ENCODE measurements around the gene AKAP8L. TPM values are rescaled to one million over a fixed set of nuclear protein-coding genes. Genes with fewer than 3 reads are reported as not detected.

AKAP8L gene
- total RNA-seq, 1 experiment from 2014 or later: 123 TPM

GRCh38 chr19:15331419-15332310, 87.1 kb downstream of the AKAP8L start:
- Histone ChIP-seq H4K20me1 (ENCODE audit: control insufficient read depth, insufficient read depth, insufficient read length) (no peaks in the 10 kb centered on the region), H3K4me1 (ENCODE audit: insufficient read depth, low read length) (no peaks in the 10 kb centered on the region; the same call in 1 of the 2 replicates), H3T11ph (ENCODE audit: low read length) (no peak overlapping the region), H3K23ac (ENCODE audit: insufficient read length, low read depth, low read length) (no peak overlapping the region), H3K14ac (ENCODE audit: insufficient read depth, low read length) (peak overlapping the region; percentile 96), H3K79me2 (ENCODE audit: insufficient read depth, low read length) (peaks cover 43% of the 10 kb centered on the region), H2BK20ac (ENCODE audit: low read depth, low read length, poor library complexity, severe bottlenecking) (no peak overlapping the region), H3K9me3 (ENCODE audit: control insufficient read depth, low read depth, low read length) (no peaks in the 10 kb centered on the region), H2AK5ac (ENCODE audit: insufficient read length, low read length) (no peak overlapping the region), H3K27me3 (ENCODE audit: insufficient read depth, low read length) (no peaks in the 10 kb centered on the region), H4K5ac (ENCODE audit: insufficient read length, low read depth, low read length) (no peak overlapping the region), H2BK5ac (ENCODE audit: insufficient read length, low read length) (no peak overlapping the region), H3K23me2 (ENCODE audit: insufficient read length, low read depth, low read length, poor library complexity, severe bottlenecking) (peaks cover 9% of the 10 kb centered on the region), H3K56ac (ENCODE audit: insufficient read length, low read depth, low read length) (no peak overlapping the region), H3K4ac (ENCODE audit: low read depth, low read length) (no peak overlapping the region), H3K9ac (ENCODE audit: extremely low read depth, insufficient read length, low read length) (peak overlapping the region; percentile 92), H2BK120ac (ENCODE audit: low read depth, low read length, poor library complexity, severe bottlenecking) (no peak overlapping the region), H2BK12ac (ENCODE audit: insufficient read length, low read depth, low read length) (no peak overlapping the region), H3K4me2 (ENCODE audit: insufficient read depth, insufficient read length, low read length) (peak overlapping the region; percentile 88), H3K27ac (ENCODE audit: insufficient read length, low read depth, low read length) (peak overlapping the region; percentile 3), H3K18ac (ENCODE audit: insufficient read length, low read depth, low read length) (peak overlapping the region; percentile 93), H3K79me1 (ENCODE audit: insufficient read depth, low read depth, low read length, poor library complexity, severe bottlenecking) (no peaks in the 10 kb centered on the region), H2BK15ac (ENCODE audit: low read depth, low read length) (no peak overlapping the region), H4K8ac (replicated peaks; ENCODE audit: insufficient read length, low read depth, low read length) (no peak overlapping the region), H4K91ac (ENCODE audit: insufficient read length, low read depth, low read length) (no peak overlapping the region), H2AFZ (ENCODE audit: low read length) (no peak overlapping the region)
- H3K27ac Mint-ChIP-seq: peak overlapping the region; percentile 95 to 98 (median 97)
- peaks cover 6 to 21% (median 13%) of the 10 kb centered on the region in 3 experiments; a peak in 6 of 7 replicates for H3K36me3 Mint-ChIP-seq (ENCODE audit: insufficient read depth in 1 of 3, low read depth in 3 of 3)
- H3K9me3 Mint-ChIP-seq: no peaks in the 10 kb centered on the region; a peak in 1 of 5 replicates
- no peaks in the 10 kb centered on the region for H3K27me3 Mint-ChIP-seq (ENCODE audit: low read depth)
- DNase-seq: peak; percentile 39
- TF ChIP-seq CTCF (conservative IDR thresholded peaks at IDR 0.05): no peak
- peaks cover 30 to 37% of the 10 kb centered on the region in 2 experiments for H3K4me1 Mint-ChIP-seq
- WGBS (ENCODE audit: extremely low coverage, insufficient read length, low lambda C conversion rate): no CpG with 5 or more reads among the region's 122 CpGs
- peak overlapping the region; percentile 96 to 99 for H3K4me3 Mint-ChIP-seq
